Measurements from ENCODE around the gene SORD.
"Not testable (repeated sequence)": the region's sequence is repeated elsewhere in the genome, so short reads cannot be mapped to it uniquely, and the experiment has no call there.

Gene SORD

GRCh38 chr15:45101749-45102148 is 78.8 kb downstream of the SORD start:
- TF ChIP-seq CTCF (IDR thresholded peaks at IDR 0.05; ENCODE audit: low read depth, low read length): no peak
- no peak overlapping the region for H3K4me3 ChIP-seq (ENCODE audit: low read depth, low read length)

GRCh38 chr15:45102226-45102625 is 79.2 kb downstream of the SORD start:
- H3K4me3 ChIP-seq (ENCODE audit: low read depth, low read length): no peak overlapping the region
- TF ChIP-seq CTCF (IDR thresholded peaks at IDR 0.05; ENCODE audit: low read depth, low read length): no peak

- not testable (repeated sequence) for H3K4me3 ChIP-seq (ENCODE audit: low read depth, low read length)
Observed at GRCh38 chr15:45104170-45104569, 81.2 kb downstream of the SORD start.

GRCh38 chr15:45105586-45105985 is 82.6 kb downstream of the SORD start:
- no peak overlapping the region for H3K4me3 ChIP-seq (ENCODE audit: low read depth, low read length)
- TF ChIP-seq CTCF (IDR thresholded peaks at IDR 0.05; ENCODE audit: low read depth, low read length): no peak

GRCh38 chr15:45106002-45106790 is 83.2 kb downstream of the SORD start:
- no peak for TF ChIP-seq CTCF (IDR thresholded peaks at IDR 0.05; ENCODE audit: low read depth, low read length)
- no peak overlapping the region for H3K4me3 ChIP-seq (ENCODE audit: low read depth, low read length)

GRCh38 chr15:45107941-45108630 is 85.1 kb downstream of the SORD start:
- no peak for TF ChIP-seq CTCF (IDR thresholded peaks at IDR 0.05; ENCODE audit: low read depth, low read length)
- no peak overlapping the region for H3K4me3 ChIP-seq (ENCODE audit: low read depth, low read length)

- H3K4me3 ChIP-seq (ENCODE audit: low read depth, low read length): no peak overlapping the region
- TF ChIP-seq CTCF (IDR thresholded peaks at IDR 0.05; ENCODE audit: low read depth, low read length): no peak
Observed at GRCh38 chr15:45110256-45110820, 87.3 kb downstream of the SORD start.
